Chondrocyte (in vitro differentiated cells): ENCODE data around the gene RNF44. TPM values are rescaled to one million over a fixed set of nuclear protein-coding genes. Genes with fewer than 3 reads are reported as not detected.
A peak's percentile ranks its signal among the peaks of the same experiment; 100 is the strongest.

Source experiments
- DNase-seq: peaks from one replicate; pipeline ENCODE4 v3.0.0; 2021; ENCODE audit warnings: mixed read lengths, low spot score
- H3K27ac Mint-ChIP-seq: one replicate; pipeline ENCODE4 v1.8.0; 2021; ENCODE audit warnings: mild to moderate bottlenecking, moderate library complexity, mixed read lengths; ENCODE audit not compliant: unreplicated experiment
- H3K27me3 Mint-ChIP-seq: 2 replicates; pipeline ENCODE4 v1.8.0; 2021; ENCODE audit warnings: low read depth, mixed read lengths
- H3K36me3 Mint-ChIP-seq: 2 replicates; pipeline ENCODE4 v1.8.0; 2021; ENCODE audit warnings: low read depth, mixed read lengths
- H3K4me1 Mint-ChIP-seq: 2 replicates; pipeline ENCODE4 v1.8.0; 2021; ENCODE audit warnings: low read depth, mild to moderate bottlenecking, mixed read lengths
- H3K4me3 Mint-ChIP-seq: one replicate; pipeline ENCODE4 v1.8.0; 2021; ENCODE audit warnings: mild to moderate bottlenecking, moderate library complexity, mixed read lengths; ENCODE audit not compliant: unreplicated experiment
- H3K9me3 Mint-ChIP-seq: 2 replicates; pipeline ENCODE4 v1.8.0; 2021; ENCODE audit warnings: low read depth, mixed read lengths
- CTCF ChIP-seq: fragments of 200-600 bp; sonication (generic); IDR thresholded peaks from 2 replicates; pipeline ENCODE4 v1.5.0; 2021; ENCODE audit warnings: antibody characterized with exemption, mild to moderate bottlenecking, moderate library complexity
- total RNA-seq: library from RNA; stranded (reverse); gene quantifications from 3 replicates; pipeline ENCODE4 v1.2.1, GENCODE V29; 2021

RNF44 gene
- total RNA-seq, 1 donor from 2014 or later = 24.7 TPM

DNA sequence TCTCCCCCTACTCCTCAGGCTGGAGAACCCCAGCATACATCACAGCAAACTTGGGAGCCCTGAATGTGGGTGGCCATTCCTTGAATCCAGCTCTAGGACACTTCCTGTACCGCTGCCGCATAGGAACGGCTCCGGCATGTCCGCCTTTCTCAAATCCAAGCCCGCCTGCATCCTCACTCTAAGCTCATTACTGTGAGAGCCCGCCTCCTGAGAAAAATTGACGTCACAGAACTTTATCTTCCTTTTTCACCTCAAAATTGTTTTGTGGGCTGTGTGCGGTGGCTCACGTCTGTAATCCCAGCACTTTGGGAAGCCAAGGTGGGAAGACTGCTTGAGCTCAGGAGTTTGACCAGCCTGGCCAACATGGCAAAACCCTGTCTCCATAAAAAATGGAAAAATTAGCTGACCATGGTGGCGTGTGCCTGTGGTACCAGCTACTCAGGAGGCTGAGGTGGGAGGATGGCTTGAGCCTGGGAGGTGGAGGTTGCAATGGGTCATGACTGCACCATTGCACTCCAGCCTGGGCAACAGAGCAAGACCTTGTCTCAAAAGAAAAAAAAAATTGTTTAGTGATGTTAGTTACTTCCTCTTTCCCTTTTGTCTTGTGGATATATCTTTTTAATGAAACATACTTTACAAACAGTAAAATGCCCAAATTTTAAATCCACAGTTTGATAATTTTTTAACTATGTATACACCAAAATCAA lies 22.8 kb downstream of the RNF44 start:
- Mint-ChIP-seq H3K27me3 (no peaks in the 10 kb centered on the region), H3K4me3 (no peak overlapping the region), H3K36me3 (peaks cover 6% of the 10 kb centered on the region), H3K4me1 (no peaks in the 10 kb centered on the region), H3K27ac (no peak overlapping the region), H3K9me3 (no peaks in the 10 kb centered on the region)
- no peak for DNase-seq
- TF ChIP-seq CTCF = no peak

- no peak for DNase-seq
- no peaks in the 10 kb centered on the region for H3K4me1 Mint-ChIP-seq
- peaks cover 11% of the 10 kb centered on the region for H3K36me3 Mint-ChIP-seq
- peak overlapping the region; percentile 43 for H3K27ac Mint-ChIP-seq
- TF ChIP-seq CTCF = no peak
- no peak overlapping the region for H3K4me3 Mint-ChIP-seq
- H3K9me3 Mint-ChIP-seq = no peaks in the 10 kb centered on the region
- no peaks in the 10 kb centered on the region for H3K27me3 Mint-ChIP-seq
These were observed 23.4 kb downstream of the RNF44 start for GRCh38 chr5:176513788-176514187.

- peaks cover 42% of the 10 kb centered on the region for H3K36me3 Mint-ChIP-seq
- H3K4me1 Mint-ChIP-seq = no peaks in the 10 kb centered on the region
- no peak overlapping the region for H3K4me3 Mint-ChIP-seq
- no peaks in the 10 kb centered on the region for H3K9me3 Mint-ChIP-seq
- no peak for DNase-seq
- H3K27me3 Mint-ChIP-seq = no peaks in the 10 kb centered on the region
- no peak overlapping the region for H3K27ac Mint-ChIP-seq
- TF ChIP-seq CTCF = no peak
These were observed 28.6 kb downstream of the RNF44 start for GRCh38 chr5:176508603-176509002.

- H3K4me1 Mint-ChIP-seq = no peaks in the 10 kb centered on the region
- peaks cover 42% of the 10 kb centered on the region for H3K36me3 Mint-ChIP-seq
- no peak overlapping the region for H3K4me3 Mint-ChIP-seq
- H3K27me3 Mint-ChIP-seq = no peaks in the 10 kb centered on the region
- no peak for DNase-seq
- H3K9me3 Mint-ChIP-seq = no peaks in the 10 kb centered on the region
- no peak overlapping the region for H3K27ac Mint-ChIP-seq
- no peak for TF ChIP-seq CTCF
These were observed 29.3 kb downstream of the RNF44 start for GRCh38 chr5:176507911-176508310.

DNA sequence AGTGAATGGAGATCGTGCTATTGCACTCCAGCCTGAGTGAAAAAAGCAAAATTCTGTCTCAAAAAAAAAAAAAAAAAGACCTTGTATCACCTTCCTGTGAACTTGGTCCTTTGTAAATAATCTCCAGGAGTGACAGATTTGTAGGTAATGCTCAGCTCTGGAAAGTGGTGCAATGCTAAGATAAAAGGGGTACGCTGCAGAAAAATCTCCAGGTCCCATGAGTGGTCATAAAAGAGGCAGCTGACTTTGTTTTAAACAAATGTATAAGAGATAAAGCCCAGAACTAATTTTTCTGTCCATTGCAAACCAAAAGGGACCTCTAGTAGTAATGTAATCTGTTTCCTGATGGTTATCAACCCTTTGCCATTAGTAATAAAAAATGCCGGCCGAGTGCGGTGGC lies 33.7 kb downstream of the RNF44 start:
- Mint-ChIP-seq H3K4me1 (peaks cover 6% of the 10 kb centered on the region), H3K4me3 (no peak overlapping the region), H3K9me3 (no peaks in the 10 kb centered on the region), H3K27me3 (no peaks in the 10 kb centered on the region), H3K36me3 (peaks cover 51% of the 10 kb centered on the region), H3K27ac (no peak overlapping the region)
- TF ChIP-seq CTCF = no peak
- DNase-seq = no peak
